Posterior cingulate gyrus (tissue), 11 donors: ENCODE data around the gene SMIM3.
"Not testable (repeated sequence)": the region's sequence is repeated elsewhere in the genome, so short reads cannot be mapped to it uniquely, and the experiment has no call there.

Source experiments
- DNase-seq, 10 donors: peaks; one replicate each; pipeline versions ENCODE4 v3.0.0 to v3.0.0-alpha.2; 2020 to 2021; ENCODE audit warnings: mixed read lengths in 3 of 10
- intact Hi-C: fragments of 100-400 bp; cut with DNase I; formaldehyde crosslinking; loops from one replicate; pipeline ENCODE4 v1.15.1; 2023

SMIM3 gene, protein sequence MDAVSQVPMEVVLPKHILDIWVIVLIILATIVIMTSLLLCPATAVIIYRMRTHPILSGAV

DNA sequence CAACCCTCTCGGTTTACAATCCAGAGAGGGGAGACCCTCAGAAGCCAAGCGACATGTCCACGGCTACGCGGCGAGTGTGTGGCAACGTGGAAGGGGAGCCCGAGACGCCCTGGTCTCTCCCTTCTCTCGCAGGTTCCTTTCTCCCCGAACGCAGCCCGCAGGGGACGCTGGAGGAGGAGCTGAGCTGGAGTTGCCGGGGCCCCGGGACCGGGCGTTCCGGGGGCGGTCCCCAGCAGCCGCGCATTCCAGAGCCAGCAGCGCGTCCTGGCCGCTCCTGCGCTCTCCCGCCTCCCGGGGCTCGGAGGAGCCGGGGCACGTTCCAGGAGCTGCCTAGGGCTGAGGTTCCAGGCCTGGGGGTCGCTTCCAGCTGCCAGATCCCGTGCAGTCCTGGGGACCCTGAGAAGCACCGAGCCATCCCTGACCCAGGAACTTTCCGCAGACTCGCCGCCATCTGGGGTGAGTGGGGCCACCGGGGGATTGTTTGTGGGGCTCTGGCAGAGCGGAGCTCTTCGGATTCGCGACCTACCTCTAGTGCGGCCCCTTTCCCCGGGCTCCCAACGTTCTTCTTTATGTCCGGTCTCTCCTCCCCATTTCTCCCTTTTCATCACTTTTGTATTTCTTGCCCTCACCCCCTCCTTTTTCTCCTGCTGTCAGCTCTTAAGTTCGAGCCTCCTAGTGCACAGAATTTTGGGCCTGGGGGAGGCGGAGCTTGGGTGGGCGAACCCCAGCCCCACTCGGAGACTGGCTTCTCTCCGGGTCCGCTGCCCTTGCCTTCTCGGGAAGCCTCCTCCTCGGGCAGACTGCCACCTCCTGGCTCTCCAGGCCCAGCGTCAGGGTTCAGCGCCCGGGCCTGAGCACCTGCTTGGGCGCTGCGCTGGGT, at the start of gene SMIM3:
Gene SMIM3 (plus strand): TSS at position 241 of the 880 bp plus-strand sequence. CDS start 16,684 bp downstream, outside the sequence.
- intact Hi-C loops = no loop called here
- DNase-seq = peak; percentile 31 to 94 (median 59)

DNA sequence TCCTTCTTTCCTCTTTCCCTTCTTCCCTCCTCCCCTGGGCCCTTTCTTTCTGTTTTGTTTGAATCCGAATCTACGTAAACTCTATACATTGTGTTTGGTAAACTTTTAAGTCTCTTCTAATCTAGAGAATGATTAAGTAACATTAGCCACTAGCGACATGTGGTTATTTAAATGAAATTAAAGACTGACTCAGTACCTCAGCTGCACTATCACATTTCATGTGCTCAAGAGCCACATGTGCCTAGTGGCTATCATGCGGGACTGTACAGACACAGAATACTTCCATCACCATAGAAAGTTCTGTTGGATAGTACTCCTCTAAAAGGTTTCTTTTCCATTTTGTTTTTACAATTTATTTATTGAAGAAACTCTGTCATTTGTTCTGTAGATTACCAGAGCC, 48.7 kb upstream of the SMIM3 start:
- no peak for DNase-seq
- intact Hi-C loops = no loop called here

DNA sequence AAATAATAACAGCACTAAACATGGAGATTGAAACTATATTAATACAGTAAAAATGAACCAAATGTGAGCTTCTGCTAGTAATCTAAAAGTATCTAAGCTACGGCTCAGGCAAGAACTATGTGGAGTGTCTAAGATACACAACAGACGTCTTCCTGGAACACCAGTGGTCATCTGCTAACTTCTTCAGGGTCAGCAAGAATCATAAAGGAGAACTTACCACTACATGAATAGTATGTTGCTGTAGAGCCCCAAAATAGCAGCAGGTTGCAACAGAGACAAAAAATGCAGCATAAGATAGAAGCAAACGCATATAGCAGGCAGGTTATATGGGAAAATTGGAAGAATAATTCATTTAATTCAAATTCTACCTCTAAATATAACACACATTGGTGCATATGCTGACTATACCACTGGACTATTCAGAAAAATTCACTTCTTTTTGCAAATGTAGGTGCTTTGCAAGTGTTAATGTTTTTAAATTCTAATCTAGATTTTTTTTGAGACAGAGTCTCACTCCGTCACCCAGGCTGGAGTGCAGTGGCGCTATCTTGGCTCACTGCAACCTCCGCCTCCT, 46.8 kb upstream of the SMIM3 start:
- intact Hi-C loops = no loop called here
- DNase-seq = no peak

DNA sequence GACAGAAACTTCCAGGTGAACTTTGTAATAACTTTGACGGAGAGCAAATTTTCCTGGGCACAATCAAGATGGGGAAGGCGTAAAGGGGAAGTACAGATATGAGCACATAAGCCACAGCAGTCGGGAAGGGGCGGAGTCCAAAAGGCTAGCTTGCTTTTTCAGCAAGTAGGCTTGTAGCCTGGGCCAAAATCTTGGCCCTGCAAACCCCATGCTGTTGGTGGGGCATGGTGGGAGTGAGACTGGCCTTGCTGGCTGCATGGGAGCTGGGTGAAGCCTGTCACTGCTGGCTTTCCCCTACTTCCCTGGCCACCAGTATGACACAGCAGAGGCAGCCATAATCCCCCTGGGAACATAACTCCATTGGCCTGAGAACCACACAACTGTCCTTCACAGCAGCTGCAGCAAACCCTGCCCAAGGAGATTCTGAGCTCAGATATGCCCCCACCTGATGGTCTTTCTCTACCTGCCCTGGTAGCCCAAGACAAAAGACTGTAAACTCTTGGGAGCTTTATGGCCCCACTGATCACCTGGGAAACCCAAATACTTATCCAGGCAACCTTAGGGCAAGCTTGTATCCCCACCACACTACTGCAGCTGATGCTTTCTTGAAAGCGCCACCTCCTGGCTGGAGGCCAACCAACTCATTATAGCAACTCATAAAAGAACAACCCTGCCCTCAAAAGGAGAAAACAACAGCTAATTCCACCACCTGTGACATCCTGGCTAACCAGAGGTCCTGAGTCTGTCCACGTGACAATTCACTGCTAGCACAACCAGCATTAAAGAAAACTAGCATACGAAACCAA, 43.8 kb upstream of the SMIM3 start:
- DNase-seq = peak in 4 of 10 donors; percentile 20 to 85 (median 52)
- intact Hi-C loops = no loop called here

DNA sequence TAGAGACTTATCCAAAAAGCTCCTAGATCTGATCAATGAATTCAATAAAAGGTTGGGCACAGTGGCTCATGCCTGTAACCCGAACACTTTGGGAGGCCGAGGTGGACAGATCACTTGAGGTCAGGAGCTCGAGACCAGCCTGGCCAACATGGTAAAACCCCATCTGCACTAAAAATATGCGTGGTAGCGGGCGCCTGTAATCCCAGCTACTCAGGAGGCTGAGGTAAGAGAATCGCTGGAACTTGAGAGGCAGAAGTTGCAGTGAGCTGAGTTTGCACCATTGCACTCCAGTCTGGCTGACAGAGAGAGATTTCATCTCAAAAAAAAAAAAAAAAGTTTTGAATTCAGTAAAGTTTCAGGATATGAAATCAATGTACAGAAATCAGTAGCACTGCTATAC, 39.7 kb upstream of the SMIM3 start:
- intact Hi-C loops = no loop called here
- DNase-seq = no peak

DNA sequence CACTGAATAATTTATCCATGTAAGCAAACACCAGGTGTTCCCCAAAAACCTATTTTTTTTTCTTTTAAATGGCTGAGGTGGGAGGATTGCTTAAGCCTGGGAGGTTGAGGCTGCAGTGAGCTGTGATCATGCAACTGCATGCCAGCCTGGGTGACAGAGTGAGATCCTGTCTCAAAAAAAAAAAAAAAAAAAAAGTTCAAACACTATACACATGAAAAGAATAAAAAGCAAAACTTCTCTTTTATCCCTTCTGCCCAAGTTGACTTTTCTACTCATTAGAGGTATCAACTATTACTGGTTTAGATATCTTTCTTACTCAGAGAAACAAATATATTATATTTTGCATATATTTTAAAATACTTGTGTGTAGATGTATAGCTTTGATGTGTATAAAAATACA, 37.6 kb upstream of the SMIM3 start:
- intact Hi-C loops = no loop called here
- no peak for DNase-seq

DNA sequence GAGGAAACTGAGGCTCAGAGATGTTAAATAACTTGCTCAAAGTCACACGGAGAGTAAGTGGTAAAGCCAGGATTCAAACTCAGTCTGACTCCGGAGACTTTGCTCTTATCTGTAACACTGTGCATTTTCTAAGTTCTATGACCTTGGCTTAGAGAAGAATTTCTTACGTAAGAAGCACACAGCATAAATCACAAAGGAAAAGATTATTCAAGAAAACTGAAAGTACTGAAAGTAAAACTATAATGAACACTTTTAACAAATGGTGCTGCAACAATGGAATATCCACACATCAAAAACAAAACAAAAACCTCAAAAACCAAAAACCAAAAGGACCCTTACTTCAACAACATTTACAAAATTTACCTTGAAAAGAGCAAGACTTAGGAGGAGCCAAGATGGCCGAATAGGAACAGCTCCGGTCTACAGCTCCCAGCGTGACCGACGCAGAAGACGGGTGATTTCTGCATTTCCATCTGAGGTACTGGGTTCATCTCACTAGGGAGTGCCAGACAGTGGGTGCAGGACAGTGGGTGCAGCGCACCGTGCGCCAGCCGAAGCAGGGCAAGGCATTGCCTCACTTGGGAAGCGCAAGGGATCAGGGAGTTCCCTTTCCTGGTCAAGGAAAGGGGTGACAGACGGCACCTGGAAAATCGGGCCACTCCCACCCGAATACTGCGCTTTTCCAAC, 36.0 kb upstream of the SMIM3 start:
- intact Hi-C loops, DNase-seq: not testable (repeated sequence)

DNA sequence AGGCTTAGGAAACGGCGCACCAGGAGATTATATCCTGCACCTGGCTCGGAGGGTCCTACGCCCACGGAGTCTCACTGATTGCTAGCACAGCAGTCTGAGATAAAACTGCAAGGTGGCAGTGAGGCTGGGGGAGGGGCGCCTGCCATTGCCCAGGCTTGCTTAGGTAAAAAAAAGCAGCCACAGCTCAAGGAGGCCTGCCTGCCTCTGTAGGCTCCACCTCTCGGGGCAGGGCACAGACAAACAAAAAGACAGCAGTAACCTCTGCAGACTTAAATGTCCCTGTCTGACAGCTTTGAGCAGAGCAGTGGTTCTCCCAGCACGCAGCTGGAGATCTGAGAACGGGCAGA, 35.4 kb upstream of the SMIM3 start:
- intact Hi-C loops, DNase-seq: not testable (repeated sequence)

DNA sequence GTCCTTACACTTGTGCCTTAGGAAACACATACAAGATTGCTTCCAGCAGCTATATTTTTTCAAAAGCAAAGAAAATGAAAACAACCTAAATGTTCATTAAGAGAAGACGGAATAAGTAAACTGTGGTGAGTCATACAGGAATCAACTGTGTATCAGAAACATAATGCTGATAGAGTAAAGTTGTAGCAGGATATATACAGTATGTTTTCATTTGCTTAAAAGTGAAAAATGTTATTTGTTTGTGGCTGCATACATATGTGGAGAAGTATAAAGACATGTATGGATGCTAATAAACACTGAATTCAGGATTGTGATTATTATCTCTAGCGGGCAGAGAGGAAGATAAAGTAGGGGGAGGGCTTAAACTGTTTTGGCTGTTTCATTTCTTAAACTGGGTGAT, 28.1 kb upstream of the SMIM3 start:
- DNase-seq = no peak
- intact Hi-C loops = loop anchor here (5.0 kb wide), 1 partner anchor 93 kb away; no protein-coding TSS in a partner anchor

DNA sequence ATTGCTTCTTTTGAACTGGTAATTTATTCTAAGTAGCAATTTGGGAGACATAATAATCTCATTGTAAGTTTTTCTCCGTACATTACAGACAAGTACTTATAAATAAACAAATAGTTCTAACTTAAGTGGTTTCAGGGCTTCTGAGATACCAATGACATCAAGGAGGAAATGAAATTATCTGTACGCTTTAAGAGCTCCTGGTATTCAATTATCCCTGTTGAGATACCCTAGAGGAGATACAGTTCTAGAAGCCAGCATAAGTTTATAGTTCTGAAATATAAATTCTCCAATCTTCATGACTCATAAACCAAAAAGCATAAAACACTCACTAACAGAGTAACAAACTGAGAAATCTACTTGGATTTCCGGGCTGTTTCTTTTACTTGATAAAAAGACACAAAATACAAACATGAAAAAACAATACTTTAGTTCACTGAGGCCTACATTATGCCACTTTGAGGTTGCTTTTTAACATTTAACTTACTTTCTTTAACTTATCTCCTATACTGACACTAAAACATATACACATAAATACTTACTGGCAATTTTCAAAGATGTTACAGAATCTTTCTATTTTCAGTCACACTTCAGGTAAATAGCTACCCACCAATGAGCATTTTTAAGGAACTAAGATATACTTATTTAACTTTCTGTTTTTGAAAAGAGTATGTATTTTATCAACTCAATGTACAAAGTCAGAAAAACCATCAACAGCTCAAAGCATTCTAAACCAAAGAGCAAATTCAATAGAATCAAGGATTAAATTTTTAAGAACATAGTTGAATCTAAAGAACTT, 27.3 kb upstream of the SMIM3 start:
- no peak for DNase-seq
- intact Hi-C loops = loop anchor here (5.0 kb wide), 1 partner anchor 94 kb away; no protein-coding TSS in a partner anchor

DNA sequence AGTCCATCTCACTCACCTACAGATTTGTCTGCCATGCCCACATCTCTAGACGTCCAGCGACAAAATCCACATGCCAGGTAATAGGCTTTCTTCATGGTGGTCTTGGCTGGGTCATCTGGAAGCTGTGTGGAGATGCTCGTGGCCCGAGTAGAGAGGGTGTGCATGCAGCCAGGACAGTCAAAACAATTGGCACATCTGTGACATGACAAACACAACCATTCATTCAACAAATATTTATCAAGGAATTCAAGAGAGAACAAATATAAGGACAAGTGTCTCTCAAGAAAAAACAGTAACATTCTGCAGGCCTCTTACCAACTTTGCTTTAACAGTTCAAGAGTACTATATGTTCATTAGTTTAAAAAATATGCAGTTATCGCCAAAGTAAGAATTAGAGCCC, 25.1 kb upstream of the SMIM3 start:
- intact Hi-C loops = loop anchor here (5.0 kb wide), 1 partner anchor 96 kb away; no protein-coding TSS in a partner anchor
- DNase-seq = no peak

DNA sequence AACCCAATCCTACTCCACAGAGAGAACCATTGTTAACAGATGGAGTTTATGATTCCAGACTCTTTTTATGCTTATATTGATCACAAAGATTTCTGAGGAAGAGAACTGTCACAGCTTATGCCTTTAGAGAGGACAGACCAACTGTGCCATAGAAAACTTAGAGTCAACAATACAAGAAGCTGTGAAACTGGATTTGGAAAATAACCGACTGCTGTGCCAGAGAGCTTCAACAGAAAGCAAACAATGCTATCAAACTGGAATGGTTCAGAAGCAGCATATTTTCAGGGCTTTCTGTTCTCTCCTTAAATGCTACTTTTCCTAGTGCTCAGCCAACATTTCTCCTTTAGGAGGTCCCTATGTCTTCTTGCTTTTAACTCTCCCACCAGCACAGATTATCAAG, 24.7 kb upstream of the SMIM3 start:
- no peak for DNase-seq
- intact Hi-C loops = loop anchor here (5.0 kb wide), 1 partner anchor 97 kb away; no protein-coding TSS in a partner anchor

DNA sequence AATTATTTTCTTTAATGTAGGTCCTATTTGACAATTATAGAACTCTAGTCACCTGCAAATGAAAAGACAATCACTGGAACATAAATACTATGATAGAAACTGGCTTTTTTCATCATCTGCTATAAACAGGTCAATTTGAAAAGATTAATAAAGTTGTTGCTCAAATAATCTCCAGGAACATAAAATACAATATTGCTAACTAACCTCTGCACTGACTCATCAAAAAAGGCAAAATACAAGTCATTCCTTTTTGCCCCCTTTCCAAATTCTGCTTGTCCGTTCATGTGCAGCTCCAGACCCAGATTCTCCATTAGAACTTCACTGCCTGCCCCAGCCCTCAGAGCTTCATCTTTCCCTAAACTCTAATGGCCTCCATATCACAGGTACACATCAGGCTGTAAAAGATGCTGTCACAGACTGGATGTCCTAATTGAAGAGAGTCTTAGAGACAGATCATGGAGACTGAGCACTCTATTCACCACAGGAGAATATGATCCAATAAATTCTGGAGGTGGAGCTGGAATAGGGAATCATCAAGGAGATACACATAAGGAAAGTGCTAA, 21.4 kb upstream of the SMIM3 start:
- no peak for DNase-seq
- intact Hi-C loops = no loop called here

DNA sequence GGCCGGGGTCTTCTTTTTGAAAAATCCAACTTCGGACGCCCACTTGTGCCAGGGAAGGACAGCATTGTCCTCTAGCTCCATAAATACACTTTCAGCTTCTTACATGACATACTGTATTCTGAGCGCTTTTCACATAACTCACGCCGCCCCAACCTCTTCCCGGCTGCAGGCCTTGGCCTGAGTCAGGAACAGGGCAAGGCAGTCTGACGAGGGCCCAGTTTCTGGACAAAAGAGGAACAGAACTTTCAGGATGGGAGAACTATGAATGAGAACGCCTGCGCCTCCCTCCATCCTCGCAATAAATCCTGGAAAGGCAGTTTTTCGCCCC, 20.4 kb upstream of the SMIM3 start:
- intact Hi-C loops = loop anchor here (2.0 kb wide), 1 partner anchor 57 kb away; the partner anchor contains the start of gene RBM22
- peak in 1 of 10 donors; percentile 11 for DNase-seq

DNA sequence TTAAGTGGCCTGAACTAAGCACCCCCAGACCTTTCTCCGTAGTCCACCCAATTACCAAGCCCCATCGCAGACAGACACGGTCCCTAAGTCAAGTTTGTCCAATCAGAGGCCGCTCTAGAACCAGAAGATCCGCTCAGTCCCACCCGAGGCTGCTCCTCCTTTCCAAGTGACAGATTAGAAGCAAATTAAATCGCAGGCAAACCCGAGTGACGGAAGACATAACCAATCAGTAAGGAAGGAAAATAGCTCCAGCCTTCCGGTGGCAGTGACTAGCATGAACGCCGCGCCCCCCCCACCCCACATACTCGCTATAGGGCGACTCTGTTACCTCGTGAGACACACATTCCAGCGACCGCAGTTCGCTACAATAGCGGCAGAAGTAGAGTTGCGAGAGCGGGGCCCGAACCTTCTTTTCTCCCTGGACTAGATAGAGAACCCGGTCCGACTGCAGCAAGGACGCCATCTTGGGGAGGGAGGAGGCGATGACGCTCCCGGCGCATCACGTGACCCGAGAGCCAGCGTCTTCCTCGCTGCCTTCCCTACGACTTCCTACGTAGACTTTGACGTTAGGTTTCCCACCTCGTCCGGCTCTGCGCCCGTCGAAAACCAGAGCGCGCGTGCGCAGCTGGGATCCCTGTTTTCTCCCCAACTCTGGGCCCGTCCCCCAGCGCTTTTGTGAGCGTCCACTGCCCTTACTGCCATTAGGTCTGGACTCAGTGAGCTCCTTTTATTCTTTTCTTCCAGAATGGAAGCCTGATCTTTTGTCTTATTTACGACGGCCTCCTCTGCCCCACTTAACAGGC, 19.8 kb upstream of the SMIM3 start, which contains the start of gene DCTN4:
Gene DCTN4 (minus strand): TSS at position 487 of the 803 bp plus-strand sequence. CDS start 24 bp downstream, at position 463.
- intact Hi-C loops = loop anchor here (2.0 kb wide), 1 partner anchor 58 kb away; the partner anchor contains the start of gene RBM22
- peak; percentile 95 to 99 (median 96) for DNase-seq

DNA sequence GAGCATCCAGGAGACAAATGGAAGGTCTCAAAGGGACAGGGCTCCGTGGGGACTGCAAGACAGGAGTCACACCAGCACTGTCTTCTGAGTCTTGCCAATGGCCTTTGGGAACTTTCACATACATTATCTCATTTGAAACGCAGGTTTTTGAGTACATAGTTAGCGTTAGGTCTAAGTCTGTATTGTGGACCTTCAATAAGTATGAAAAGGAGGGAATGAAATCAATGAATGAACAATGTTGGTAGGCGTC, 19.3 kb upstream of the SMIM3 start:
- intact Hi-C loops = loop anchor here (2.0 kb wide), 1 partner anchor 58 kb away; the partner anchor contains the start of gene RBM22
- no peak for DNase-seq

DNA sequence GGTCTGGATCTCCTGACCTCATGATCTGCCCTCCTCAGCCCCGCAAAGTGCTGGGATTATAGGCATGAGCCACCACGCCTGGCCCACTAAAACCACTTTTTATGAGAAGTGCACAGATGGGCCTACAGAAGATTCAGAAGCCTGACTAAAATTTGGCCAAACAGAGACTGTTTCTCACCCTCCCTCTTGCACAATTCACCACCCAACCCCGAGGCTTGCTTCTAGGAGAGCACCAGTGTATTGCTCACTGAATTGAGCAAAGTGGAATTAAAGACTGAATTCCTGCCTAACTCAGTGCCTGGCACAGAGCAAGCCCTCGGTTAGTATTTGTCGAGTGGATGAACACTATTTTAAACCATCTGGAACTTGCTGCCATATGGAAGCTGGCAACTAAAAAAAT, 16.3 kb upstream of the SMIM3 start:
- no peak for DNase-seq
- intact Hi-C loops = no loop called here

DNA sequence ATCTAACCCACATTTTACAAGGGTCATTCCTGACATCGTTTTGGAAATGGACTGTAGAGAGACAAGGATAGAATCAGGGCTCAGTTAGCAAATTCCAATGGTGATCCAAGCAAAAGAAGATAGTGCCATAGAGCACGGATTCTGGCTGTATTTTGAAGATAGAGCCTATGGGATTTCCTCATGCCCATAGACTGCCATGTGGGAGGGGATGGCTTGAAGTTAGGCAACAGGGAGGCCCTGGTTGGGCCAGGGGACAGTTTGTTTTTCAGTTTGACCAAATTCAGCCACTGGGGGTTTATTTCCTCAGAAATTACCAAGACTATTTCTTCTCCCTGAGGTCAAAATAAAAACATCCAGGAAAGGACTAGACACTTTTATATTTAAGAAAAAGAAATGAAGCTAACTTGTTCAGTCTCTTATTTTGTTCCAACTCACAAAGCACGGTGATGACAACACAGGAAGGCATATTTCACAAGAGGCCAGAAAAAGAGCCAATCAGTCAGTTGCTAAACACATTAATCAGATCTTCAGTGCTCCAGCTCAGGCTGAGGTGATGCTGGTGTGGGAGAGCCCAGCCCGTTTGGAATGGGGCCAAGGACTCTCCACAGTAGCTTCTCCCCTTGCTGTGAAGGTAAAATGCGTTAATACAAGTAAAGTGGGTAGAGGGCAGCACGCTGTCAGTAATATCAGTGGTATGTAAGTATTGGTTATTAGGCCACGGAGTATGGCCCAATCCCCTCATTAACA, 15.4 kb upstream of the SMIM3 start:
- no peak for DNase-seq
- intact Hi-C loops = no loop called here
